SKM-1 (cell line): ENCODE measurements around the gene LGALS9.
"Not testable (repeated sequence)": the region's sequence is repeated elsewhere in the genome, so short reads cannot be mapped to it uniquely, and the experiment has no call there.

Experiments
- DNase-seq: peaks from one replicate; lab custom pipeline; 2025; ENCODE audit not compliant: unreplicated experiment; lab: John Stamatoyannopoulos, UW

LGALS9 gene

DNA sequence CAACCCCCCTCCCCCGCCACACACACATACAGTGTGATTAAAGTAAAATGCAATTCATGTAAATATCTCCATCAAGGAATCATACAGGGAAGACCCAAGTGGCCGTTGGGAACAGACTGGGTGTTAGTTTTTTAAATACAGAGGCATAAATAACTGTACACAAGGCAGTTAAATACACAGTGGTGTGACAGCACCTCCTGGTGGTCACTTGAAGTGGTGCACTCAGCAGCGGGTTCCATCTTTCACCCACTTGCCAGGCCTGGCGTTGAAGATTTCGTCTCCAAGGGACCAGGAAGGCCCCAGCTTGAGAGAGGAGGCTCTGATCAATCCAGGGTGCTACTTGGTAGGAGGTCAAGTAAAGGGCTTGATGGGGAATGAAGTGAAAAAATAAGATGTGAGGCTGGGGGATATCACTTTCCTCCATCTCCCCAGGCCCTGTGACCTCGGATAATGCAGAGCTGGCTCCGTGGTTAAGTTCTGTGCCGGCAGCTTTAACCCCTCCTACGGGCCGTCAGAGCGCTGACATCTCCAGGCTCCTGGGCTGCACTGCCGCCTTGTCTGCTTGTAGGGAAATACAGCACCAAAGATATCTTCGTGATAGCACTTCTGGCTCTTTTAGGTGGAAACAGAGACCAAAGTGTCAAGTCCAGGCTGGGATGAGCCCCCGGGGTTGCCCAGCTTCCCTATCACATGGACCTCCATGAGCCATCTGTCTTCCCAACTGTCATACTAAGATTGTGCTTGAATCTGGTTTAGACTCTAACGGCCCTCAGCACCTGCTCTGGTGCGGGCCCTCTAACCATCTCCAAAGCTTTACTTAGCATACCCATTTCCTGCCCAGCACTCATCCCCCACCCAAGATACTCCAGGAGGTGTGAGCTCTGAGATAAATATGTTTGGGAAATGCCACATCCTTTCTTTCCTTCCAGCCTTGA lies 20.7 kb downstream of the LGALS9 start:
- no peak for DNase-seq

DNA sequence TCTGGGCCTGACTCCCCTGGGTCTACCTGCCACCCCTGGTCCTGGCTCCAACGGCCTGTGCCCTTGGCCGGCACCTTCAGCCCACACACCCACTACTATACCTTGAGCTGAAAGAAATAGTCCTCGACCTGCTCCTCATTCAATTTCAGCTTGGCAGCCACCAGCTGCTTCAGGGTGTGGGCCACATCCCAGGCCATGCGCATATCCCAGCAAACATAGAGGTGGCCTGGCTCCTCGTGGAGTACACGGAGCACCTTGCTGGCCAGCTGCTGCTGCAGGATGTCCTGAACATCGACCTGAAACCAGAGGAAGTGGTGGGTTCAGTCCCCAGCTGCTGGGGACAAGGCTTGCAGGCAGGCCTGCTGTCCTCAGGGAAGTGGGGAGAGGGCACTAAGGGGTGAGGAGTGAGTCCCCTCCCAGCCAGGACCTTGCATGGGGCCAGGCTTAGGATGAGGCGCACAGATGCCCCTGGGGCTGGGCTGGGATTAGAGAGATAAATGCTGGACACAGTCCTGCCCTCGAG lies 22.5 kb downstream of the LGALS9 start:
- DNase-seq: not testable (repeated sequence)

- DNase-seq: no peak
These were observed 23.1 kb downstream of the LGALS9 start for GRCh38 chr17:27654136-27654535.

GRCh38 chr17:27654654-27655524 lies 23.9 kb downstream of the LGALS9 start:
- DNase-seq: peak; percentile 80

- DNase-seq: not testable (repeated sequence)
These were observed 24.6 kb downstream of the LGALS9 start for GRCh38 chr17:27655525-27656111.

DNA sequence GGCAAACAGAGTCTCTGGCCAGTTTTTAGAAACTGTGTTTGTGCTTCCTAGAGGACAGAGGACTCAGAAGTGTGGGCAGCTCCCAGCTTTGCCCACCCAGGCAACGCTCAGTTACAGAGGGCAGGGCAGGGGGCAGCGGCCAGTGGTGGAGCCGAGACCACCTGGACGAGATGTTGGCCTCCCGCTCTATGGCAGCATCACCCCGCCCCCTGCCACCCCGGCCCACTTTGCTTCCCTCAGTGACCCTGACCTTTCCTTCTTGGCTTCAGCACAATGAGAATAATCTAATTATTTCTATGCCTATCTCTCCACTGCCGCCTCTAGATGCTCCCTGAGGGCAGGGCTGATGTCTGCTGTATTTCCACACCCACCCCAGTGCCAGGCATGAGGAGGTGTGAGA lies 25.6 kb downstream of the LGALS9 start:
- not testable (repeated sequence) for DNase-seq

- DNase-seq: no peak
These were observed 26.6 kb downstream of the LGALS9 start for GRCh38 chr17:27657620-27658019.

GRCh38 chr17:27659683-27660082 lies 28.7 kb downstream of the LGALS9 start:
- DNase-seq: no peak

DNA sequence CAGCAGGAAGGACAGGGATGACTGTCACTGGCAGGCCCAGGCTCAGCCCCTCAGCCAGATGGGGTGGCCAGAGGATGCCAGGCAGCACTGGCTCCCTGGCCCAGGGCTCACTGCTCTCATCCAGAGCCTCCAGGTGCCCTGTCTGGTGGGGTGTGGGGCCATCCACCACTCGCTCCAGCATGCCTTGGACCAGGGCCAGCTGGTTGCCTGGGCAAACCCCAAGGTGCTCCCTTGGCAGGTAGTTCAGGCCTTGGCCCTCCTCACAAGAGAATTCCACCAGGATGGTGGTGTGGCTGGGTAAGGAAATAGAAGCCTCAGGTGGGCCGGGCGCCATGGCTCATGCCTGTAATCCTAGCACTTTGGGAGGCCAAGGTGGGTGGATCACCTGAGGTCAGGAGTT lies 29.4 kb downstream of the LGALS9 start:
- DNase-seq: no peak

DNA sequence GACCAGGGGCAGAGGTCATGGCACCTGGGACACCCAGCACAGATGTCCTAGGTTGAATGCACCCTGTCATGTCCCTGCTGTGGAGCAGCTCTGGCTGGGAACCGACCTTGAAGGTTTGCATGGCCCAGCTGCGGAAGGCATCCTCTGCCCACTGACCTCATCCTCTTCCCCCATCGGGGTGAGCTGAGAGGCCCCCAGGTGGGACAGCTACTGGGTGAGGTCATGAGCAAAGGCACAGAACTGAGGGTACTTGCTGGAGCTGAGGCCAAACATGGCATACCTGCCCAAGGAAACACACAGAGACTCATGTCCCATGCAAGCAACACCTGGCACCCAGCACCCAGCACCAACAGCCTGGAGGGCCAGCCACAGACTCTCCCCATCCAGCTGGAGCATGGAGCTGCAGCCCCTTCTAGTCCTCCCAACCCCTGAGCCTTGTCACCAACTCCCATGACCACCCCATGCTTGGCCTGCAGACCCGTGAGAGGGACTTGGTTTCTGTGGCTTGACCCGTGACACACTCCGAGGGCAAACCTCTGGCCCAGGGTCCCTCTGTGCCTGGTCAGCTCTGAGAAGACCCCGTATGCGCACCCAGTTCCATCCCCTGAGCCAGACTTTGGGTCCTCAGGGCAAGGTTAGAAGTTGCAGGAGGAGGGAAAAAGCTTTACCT lies 33.1 kb downstream of the LGALS9 start:
- DNase-seq: no peak

- DNase-seq: no peak
These were observed 33.6 kb downstream of the LGALS9 start for GRCh38 chr17:27664606-27664965.

- no peak for DNase-seq
These were observed 34.6 kb downstream of the LGALS9 start for GRCh38 chr17:27665549-27665948.

DNA sequence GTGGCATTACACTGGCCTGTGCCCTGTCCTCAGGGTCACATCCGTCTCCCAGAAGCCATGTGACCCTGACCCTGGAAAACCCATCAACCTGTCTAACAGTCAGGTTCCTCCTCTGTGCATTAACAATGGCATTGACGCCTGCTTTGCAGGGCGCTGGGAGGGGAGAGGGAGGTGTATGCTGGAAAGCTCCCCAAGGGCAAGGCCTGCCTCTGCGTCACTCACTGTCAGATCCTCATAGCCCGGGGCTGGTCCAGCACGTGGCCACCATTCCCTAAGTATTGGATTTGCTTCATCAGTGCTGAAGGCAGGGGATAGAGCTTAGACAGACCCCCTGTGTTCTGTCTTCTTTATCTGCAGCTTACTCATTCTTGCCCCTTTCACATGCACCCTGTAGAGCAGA lies 35.3 kb downstream of the LGALS9 start:
- DNase-seq: not testable (repeated sequence)

- DNase-seq: no peak
These were observed 36.0 kb downstream of the LGALS9 start for GRCh38 chr17:27666831-27667560.

DNA sequence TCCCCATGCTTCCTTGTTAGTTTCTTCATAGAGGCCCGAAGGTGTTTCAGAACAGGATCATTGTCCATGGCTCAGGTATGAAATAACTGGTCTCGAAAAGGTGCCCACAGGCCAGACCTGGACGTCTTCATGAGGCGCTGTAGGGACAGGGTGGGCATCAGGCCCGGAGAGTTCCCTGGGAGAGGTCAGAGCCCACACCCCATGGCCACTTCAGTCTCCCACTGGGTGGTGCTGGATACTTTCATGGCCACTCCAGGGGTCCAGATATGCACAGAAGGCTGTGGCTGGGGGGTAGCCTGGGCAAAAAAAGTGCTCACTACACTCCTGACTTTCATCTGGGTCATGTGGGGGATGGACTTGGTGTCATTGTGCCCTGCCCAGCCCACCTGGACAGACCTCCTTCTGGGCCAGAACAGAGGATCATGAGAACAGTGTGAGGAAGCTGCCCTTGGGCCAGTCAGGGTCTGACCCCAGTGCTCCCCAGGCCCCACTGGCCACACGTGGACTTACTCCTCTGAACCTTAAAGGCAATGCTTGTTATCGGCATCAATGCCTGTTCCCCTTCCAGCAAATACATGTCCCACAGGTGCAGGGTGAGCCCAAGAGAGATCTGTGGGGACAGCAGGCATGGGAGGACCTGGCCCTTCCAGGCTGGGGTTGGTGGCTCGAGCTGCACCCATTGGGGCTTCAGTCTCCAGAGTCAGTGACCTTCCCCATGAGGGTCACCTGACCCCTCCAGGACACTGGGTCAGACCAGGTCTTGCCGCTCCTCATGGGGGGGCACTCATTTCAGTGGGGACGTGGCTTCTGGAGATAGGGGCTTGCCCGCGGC lies 36.9 kb downstream of the LGALS9 start:
- DNase-seq: no peak

GRCh38 chr17:27668488-27668823 lies 37.5 kb downstream of the LGALS9 start:
- DNase-seq: no peak

GRCh38 chr17:27669136-27669535 lies 38.1 kb downstream of the LGALS9 start:
- DNase-seq: no peak

DNA sequence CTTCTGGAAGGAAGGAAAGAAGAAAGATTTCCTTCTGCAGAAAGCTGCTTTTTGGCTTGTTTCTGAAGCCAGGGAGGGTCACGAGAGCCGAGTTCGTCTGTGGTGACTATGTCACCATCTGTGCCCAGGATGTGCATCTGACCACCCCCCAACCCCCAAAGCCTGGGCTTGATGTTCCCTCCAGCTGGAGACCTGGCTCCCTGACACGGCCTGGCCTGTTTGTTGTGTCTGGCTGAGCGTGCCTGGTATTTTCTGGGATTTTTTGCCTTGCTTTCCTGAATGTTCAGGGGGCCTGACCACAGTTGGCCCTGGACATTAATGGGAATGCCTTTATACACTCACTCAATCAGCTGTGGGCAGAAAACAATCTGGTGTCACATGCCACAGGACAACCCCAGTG lies 38.9 kb downstream of the LGALS9 start:
- no peak for DNase-seq
